HEK293 (cell line): Measurements from ENCODE around the gene HSD11B1.

Experiments used
- CTCF ChIA-PET: fragments of 350-600 bp; formaldehyde crosslinking; extraction: SDS; loops from one replicate; lab custom pipeline; 2021; ENCODE audit warnings: antibody characterized with exemption; lab: Yijun Ruan, JAX
- POLR2A ChIA-PET: fragments of 300-600 bp; formaldehyde crosslinking; extraction: SDS; loops from one replicate; lab custom pipeline; 2020; ENCODE audit warnings: antibody characterized with exemption, inconsistent platforms; lab: Yijun Ruan, JAX
- H3K27ac ChIP-seq: fragments of 200-500 bp; sonication (Bioruptor generic); 2 replicates; pipeline ENCODE4 v1.5.1; 2014; ENCODE audit warnings: low read depth, low read length, control low read depth, inconsistent platforms; ENCODE audit errors: extremely low read depth
- H3K36me3 ChIP-seq, 2 experiments: fragments of 200-500 bp in 1 of 2; sonication (Bioruptor generic) in 1 of 2; 1 replicate in 1 of 2; 2 replicates in 1 of 2; pipeline ENCODE4 v1.5.1; 2014 to 2017; ENCODE audit warnings: inconsistent platforms in 2 of 2, low read length in 2 of 2; ENCODE audit not compliant: control insufficient read depth in 2 of 2, insufficient read depth in 1 of 2
- H3K4me1 ChIP-seq: fragments of 200-500 bp; sonication (Bioruptor generic); 2 replicates; pipeline ENCODE4 v1.5.1; 2014; ENCODE audit warnings: mild to moderate bottlenecking, low read length, inconsistent platforms; ENCODE audit not compliant: control insufficient read depth, insufficient read depth
- H3K4me3 ChIP-seq: 2 replicates; pipeline ENCODE4 v1.5.1; 2011; ENCODE audit warnings: low read depth, mild to moderate bottlenecking, control low read depth, low read length, moderate library complexity
- H3K9me3 ChIP-seq: fragments of 200-500 bp; sonication (Bioruptor generic); 2 replicates; pipeline ENCODE4 v1.5.1; 2014; ENCODE audit warnings: low read depth, low read length, inconsistent platforms; ENCODE audit not compliant: control insufficient read depth, insufficient read depth
- BCL11A ChIP-seq: fragments of 450-650 bp; formaldehyde crosslinking; IDR thresholded peaks from 2 replicates; pipeline ENCODE4 v1.5.1; 2016; ENCODE audit warnings: low read depth, missing biosample characterization, missing genetic modification characterization
- HOXD13 ChIP-seq: sonication (generic); formaldehyde crosslinking; IDR thresholded peaks from 2 replicates; pipeline ENCODE4 v1.8.0; 2022; ENCODE audit warnings: missing genetic modification reagents, borderline replicate concordance
- KLF16 ChIP-seq: fragments of 450-650 bp; formaldehyde crosslinking; IDR thresholded peaks from 2 replicates; pipeline ENCODE4 v1.5.1; 2017; ENCODE audit warnings: missing biosample characterization, missing genetic modification characterization
- SCRT2 ChIP-seq: fragments of 450-650 bp; formaldehyde crosslinking; IDR thresholded peaks from 2 replicates; pipeline ENCODE4 v1.5.1; 2016; ENCODE audit warnings: missing biosample characterization, missing genetic modification characterization
- SETDB1 ChIP-seq: IDR thresholded peaks from one replicate; pipeline ENCODE4 v1.6.1; 2017; ENCODE audit warnings: mild to moderate bottlenecking, low read length, moderate library complexity, mixed read lengths; ENCODE audit not compliant: insufficient read length
- ZBTB10 ChIP-seq: fragments of 450-650 bp; formaldehyde crosslinking; IDR thresholded peaks from 2 replicates; pipeline ENCODE4 v1.5.1; 2016; ENCODE audit warnings: missing biosample characterization, missing genetic modification characterization
- ZBTB8A ChIP-seq: fragments of 450-650 bp; formaldehyde crosslinking; IDR thresholded peaks from 2 replicates; pipeline ENCODE4 v1.5.1; 2016; ENCODE audit warnings: missing biosample characterization, missing genetic modification characterization
- ZFP69B ChIP-seq: fragments of 450-650 bp; formaldehyde crosslinking; IDR thresholded peaks from 2 replicates; pipeline ENCODE4 v1.5.1; 2016; ENCODE audit warnings: missing biosample characterization, missing genetic modification characterization
- ZNF146 ChIP-seq: fragments of 450-650 bp; formaldehyde crosslinking; IDR thresholded peaks from 2 replicates; pipeline ENCODE4 v1.5.1; 2016; ENCODE audit warnings: missing biosample characterization, missing genetic modification characterization
- ZNF148 ChIP-seq: fragments of 450-650 bp; formaldehyde crosslinking; IDR thresholded peaks from 2 replicates; pipeline ENCODE4 v1.5.0; 2017; ENCODE audit warnings: missing biosample characterization, missing genetic modification characterization, borderline replicate concordance
- ZNF239 ChIP-seq: fragments of 450-650 bp; formaldehyde crosslinking; IDR thresholded peaks from 2 replicates; pipeline ENCODE4 v1.5.1; 2016; ENCODE audit warnings: missing biosample characterization, missing genetic modification characterization
- ZNF24 ChIP-seq: fragments of 450-650 bp; formaldehyde crosslinking; IDR thresholded peaks from 2 replicates; pipeline ENCODE4 v1.5.1; 2016; ENCODE audit warnings: missing biosample characterization, missing genetic modification characterization
- ZNF266 ChIP-seq: fragments of 450-650 bp; formaldehyde crosslinking; IDR thresholded peaks from 2 replicates; pipeline ENCODE4 v1.5.1; 2016; ENCODE audit warnings: missing biosample characterization, missing genetic modification characterization, low read depth
- ZNF366 ChIP-seq: fragments of 450-650 bp; formaldehyde crosslinking; conservative IDR thresholded peaks from 2 replicates; pipeline ENCODE4 v1.5.1; 2016; ENCODE audit warnings: missing biosample characterization, missing genetic modification characterization
- ZNF513 ChIP-seq: fragments of 450-650 bp; IDR thresholded peaks from 2 replicates; pipeline ENCODE4 v1.5.1; 2018; ENCODE audit warnings: missing biosample characterization, missing genetic modification characterization
- ZNF558 ChIP-seq: fragments of 450-650 bp; formaldehyde crosslinking; IDR thresholded peaks from 2 replicates; pipeline ENCODE4 v1.5.1; 2016; ENCODE audit warnings: missing biosample characterization, missing genetic modification characterization
- ZNF610 ChIP-seq: fragments of 450-650 bp; formaldehyde crosslinking; IDR thresholded peaks from 2 replicates; pipeline ENCODE4 v1.5.1; 2016; ENCODE audit warnings: missing biosample characterization, missing genetic modification characterization, borderline replicate concordance
- ZNF621 ChIP-seq: fragments of 450-650 bp; formaldehyde crosslinking; IDR thresholded peaks from 2 replicates; pipeline ENCODE4 v1.5.1; 2017; ENCODE audit warnings: missing biosample characterization, missing genetic modification characterization
- ZNF624 ChIP-seq: fragments of 450-650 bp; formaldehyde crosslinking; IDR thresholded peaks from 2 replicates; pipeline ENCODE4 v1.5.1; 2017; ENCODE audit warnings: missing biosample characterization, missing genetic modification characterization
- ZNF707 ChIP-seq: fragments of 450-650 bp; formaldehyde crosslinking; IDR thresholded peaks from 2 replicates; pipeline ENCODE4 v1.5.1; 2016; ENCODE audit warnings: missing biosample characterization, missing genetic modification characterization
- ZNF747 ChIP-seq: fragments of 450-650 bp; formaldehyde crosslinking; IDR thresholded peaks from 2 replicates; pipeline ENCODE4 v1.5.1; 2016; ENCODE audit warnings: missing biosample characterization, missing genetic modification characterization
- TF ChIP-seq, protein P1 (sequence below): fragments of 450-650 bp; formaldehyde crosslinking; IDR thresholded peaks from 2 replicates; pipeline ENCODE4 v1.5.1; 2016; ENCODE audit warnings: missing biosample characterization, missing genetic modification characterization
- TF ChIP-seq, protein P2 (sequence below): fragments of 450-650 bp; formaldehyde crosslinking; IDR thresholded peaks from 2 replicates; pipeline ENCODE4 v1.5.1; 2016; ENCODE audit warnings: missing biosample characterization, missing genetic modification characterization, borderline replicate concordance

Gene HSD11B1

DNA sequence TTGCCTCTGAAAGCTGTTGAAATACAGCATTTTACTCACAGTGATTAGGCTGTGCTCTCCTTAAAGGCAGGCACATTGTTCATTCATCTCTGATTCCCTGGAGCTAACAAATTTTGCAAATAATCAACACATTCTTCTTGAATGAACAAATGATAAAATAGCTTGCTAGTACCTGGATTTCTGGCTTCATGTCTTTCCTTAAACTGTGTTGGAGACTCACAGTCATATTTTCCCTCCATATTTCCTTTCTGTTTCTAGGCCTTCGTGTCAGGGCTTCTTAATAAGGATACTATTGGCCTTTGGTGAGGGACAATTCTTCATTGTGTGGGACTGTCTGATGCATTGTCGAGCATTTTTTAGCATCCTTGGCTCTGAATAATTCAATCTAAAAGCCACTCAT lies 9.7 kb downstream of the HSD11B1 start:
- H3K4me1 ChIP-seq, result no peaks in the 10 kb centered on the region
- TF ChIP-seq ZNF24 (tag by site-specific recombination) (no peak), ZNF624 (tag by site-specific recombination) (no peak), SETDB1 (no peak), ZNF239 (no peak)
- POLR2A ChIA-PET, result no interaction called here

GRCh38 chr1:209715314-209715713 lies 10.7 kb downstream of the HSD11B1 start:
- Histone ChIP-seq H3K4me1 (no peaks in the 10 kb centered on the region), H3K4me3 (no peak overlapping the region), H3K9me3 (no peaks in the 10 kb centered on the region), H3K36me3 (no peaks in the 10 kb centered on the region), H3K27ac (no peak overlapping the region)
- ChIA-PET POLR2A (no interaction called here), CTCF (no interaction called here)
- no peak for TF ChIP-seq ZNF146 (tag by site-specific recombination)
- no peak for TF ChIP-seq ZNF707 (tag by site-specific recombination)
- no peak for TF ChIP-seq ZNF621 (tag by site-specific recombination)
- TF ChIP-seq ZBTB10 (tag by site-specific recombination), result no peak
- TF ChIP-seq, protein P1, sequence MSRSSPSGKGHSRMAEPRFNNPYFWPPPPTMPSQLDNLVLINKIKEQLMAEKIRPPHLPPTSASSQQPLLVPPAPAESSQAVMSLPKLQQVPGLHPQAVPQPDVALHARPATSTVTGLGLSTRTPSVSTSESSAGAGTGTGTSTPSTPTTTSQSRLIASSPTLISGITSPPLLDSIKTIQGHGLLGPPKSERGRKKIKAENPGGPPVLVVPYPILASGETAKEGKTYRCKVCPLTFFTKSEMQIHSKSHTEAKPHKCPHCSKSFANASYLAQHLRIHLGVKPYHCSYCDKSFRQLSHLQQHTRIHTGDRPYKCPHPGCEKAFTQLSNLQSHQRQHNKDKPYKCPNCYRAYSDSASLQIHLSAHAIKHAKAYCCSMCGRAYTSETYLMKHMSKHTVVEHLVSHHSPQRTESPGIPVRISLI (tag by site-specific recombination), result no peak
- TF ChIP-seq ZNF747 (tag by site-specific recombination), result no peak
- TF ChIP-seq ZBTB8A (tag by site-specific recombination), result no peak
- TF ChIP-seq ZNF513 (tag by site-specific recombination), result no peak
- no peak for TF ChIP-seq ZFP69B (tag by site-specific recombination)
- no peak for TF ChIP-seq ZNF610
- TF ChIP-seq SCRT2 (tag by site-specific recombination), result no peak
- TF ChIP-seq BCL11A (tag by site-specific recombination), result no peak
- TF ChIP-seq ZNF148, result no peak
- no peak for TF ChIP-seq KLF16 (tag by site-specific recombination)
- no peak for TF ChIP-seq HOXD13 (CRISPR knock-in tag)
- TF ChIP-seq, protein P2, sequence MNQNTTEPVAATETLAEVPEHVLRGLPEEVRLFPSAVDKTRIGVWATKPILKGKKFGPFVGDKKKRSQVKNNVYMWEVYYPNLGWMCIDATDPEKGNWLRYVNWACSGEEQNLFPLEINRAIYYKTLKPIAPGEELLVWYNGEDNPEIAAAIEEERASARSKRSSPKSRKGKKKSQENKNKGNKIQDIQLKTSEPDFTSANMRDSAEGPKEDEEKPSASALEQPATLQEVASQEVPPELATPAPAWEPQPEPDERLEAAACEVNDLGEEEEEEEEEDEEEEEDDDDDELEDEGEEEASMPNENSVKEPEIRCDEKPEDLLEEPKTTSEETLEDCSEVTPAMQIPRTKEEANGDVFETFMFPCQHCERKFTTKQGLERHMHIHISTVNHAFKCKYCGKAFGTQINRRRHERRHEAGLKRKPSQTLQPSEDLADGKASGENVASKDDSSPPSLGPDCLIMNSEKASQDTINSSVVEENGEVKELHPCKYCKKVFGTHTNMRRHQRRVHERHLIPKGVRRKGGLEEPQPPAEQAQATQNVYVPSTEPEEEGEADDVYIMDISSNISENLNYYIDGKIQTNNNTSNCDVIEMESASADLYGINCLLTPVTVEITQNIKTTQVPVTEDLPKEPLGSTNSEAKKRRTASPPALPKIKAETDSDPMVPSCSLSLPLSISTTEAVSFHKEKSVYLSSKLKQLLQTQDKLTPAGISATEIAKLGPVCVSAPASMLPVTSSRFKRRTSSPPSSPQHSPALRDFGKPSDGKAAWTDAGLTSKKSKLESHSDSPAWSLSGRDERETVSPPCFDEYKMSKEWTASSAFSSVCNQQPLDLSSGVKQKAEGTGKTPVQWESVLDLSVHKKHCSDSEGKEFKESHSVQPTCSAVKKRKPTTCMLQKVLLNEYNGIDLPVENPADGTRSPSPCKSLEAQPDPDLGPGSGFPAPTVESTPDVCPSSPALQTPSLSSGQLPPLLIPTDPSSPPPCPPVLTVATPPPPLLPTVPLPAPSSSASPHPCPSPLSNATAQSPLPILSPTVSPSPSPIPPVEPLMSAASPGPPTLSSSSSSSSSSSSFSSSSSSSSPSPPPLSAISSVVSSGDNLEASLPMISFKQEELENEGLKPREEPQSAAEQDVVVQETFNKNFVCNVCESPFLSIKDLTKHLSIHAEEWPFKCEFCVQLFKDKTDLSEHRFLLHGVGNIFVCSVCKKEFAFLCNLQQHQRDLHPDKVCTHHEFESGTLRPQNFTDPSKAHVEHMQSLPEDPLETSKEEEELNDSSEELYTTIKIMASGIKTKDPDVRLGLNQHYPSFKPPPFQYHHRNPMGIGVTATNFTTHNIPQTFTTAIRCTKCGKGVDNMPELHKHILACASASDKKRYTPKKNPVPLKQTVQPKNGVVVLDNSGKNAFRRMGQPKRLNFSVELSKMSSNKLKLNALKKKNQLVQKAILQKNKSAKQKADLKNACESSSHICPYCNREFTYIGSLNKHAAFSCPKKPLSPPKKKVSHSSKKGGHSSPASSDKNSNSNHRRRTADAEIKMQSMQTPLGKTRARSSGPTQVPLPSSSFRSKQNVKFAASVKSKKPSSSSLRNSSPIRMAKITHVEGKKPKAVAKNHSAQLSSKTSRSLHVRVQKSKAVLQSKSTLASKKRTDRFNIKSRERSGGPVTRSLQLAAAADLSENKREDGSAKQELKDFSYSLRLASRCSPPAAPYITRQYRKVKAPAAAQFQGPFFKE (tag by site-specific recombination), result no peak
- TF ChIP-seq ZNF558 (tag by site-specific recombination), result no peak
- no peak for TF ChIP-seq ZNF366 (tag by site-specific recombination)
- no peak for TF ChIP-seq ZNF266 (tag by site-specific recombination)

More for the DNA sequence above, 9.7 kb downstream of the HSD11B1 start:
- H3K4me3 ChIP-seq, result no peak overlapping the region
- CTCF ChIA-PET, result no interaction called here
- no peaks in the 10 kb centered on the region for H3K36me3 ChIP-seq
- H3K27ac ChIP-seq, result no peak overlapping the region
- H3K9me3 ChIP-seq, result no peaks in the 10 kb centered on the region
